Measurements from ENCODE around the gene KIF13A.

- no peak for TF ChIP-seq CTCF (IDR thresholded peaks at IDR 0.05)
- no peak for TF ChIP-seq POLR2A (IDR thresholded peaks at IDR 0.05)
These were observed 116.9 kb downstream of the KIF13A start for GRCh38 chr6:17870300-17871188.
